ENCODE measurements around the gene TMEM232.
A peak's percentile ranks its signal among the peaks of the same experiment; 100 is the strongest.

TMEM232 gene

GRCh38 chr5:110507972-110508371 is 218.5 kb downstream of the TMEM232 start:
- no peak for FAIRE-seq

DNA sequence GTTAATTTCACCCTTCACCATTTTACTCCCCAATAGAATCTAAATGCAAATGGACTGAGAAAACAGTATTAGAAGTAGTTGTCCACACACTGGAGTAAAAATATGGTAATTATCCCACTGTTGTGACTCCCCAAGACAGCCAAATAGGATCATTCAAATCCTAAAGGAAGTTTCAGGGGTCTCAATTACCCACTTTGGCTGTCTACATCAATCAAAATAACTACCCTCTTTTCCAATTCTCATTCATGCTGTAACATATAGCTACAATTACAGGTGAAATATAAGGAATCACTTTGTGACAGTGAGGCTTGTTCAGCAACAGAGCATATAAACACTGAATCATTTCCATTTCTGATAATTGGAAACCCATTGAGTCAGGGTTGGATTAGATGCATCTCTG is 220.1 kb downstream of the TMEM232 start:
- no peak for FAIRE-seq

DNA sequence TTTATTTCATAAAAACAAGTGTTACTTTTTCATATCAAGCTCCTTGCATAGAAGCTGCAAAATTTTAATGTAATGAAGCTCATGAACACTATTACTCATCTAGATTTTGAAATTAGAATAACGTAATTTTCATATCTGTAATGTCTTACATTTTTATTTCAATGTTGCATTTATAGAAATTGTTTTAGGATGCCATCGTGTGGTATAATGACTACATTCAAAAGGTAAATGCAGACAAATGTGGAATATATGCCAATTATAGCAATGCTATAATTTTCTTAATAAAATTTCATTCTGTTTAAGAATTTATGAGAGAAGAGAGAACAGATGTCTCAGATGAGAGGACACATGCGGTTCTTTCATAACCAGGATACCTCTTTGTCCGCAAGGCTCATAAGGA is 230.2 kb downstream of the TMEM232 start:
- FAIRE-seq: no peak

DNA sequence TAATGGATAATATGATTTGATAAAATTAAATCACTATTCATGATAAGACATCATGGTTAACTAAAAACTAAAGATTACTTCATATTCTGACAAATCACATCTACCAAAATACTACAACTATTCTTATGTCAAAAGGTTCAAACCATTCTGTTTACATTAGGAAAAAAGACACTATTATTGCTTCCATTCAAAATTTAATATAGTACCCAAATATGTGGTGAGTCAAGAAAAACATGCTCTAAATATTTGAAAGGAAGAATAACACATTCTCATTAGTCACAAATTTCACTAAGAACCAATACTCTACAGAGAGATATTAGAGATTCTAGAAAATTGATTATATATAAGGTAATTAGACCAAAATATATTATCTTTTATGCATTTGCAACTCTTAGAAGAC is 234.0 kb downstream of the TMEM232 start:
- FAIRE-seq: no peak

GRCh38 chr5:110478895-110479294 is 247.6 kb downstream of the TMEM232 start:
- no peak for FAIRE-seq

GRCh38 chr5:110477911-110478310 is 248.6 kb downstream of the TMEM232 start:
- FAIRE-seq: no peak

- no peak for FAIRE-seq
These were observed 250.3 kb downstream of the TMEM232 start for GRCh38 chr5:110476164-110476563.

DNA sequence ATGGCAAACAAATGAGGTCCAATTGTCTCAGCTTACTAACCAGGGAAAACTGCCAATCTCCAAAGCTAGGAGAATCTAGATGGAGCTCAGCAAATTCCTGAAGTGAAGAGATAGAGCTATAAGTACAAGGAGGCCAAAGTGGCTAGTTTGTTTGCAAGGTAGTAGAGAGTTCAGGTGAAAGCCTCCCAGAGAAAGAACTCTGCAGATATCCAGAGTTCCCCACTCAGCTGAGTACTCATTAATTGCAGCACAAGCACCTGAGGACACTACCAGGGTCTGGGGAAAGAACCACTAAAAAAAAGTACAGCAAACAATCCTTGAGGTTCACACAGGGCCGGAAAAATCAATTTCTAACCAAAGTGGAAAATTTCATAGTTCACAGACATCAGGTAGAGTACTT is 250.9 kb downstream of the TMEM232 start:
- FAIRE-seq: no peak

DNA sequence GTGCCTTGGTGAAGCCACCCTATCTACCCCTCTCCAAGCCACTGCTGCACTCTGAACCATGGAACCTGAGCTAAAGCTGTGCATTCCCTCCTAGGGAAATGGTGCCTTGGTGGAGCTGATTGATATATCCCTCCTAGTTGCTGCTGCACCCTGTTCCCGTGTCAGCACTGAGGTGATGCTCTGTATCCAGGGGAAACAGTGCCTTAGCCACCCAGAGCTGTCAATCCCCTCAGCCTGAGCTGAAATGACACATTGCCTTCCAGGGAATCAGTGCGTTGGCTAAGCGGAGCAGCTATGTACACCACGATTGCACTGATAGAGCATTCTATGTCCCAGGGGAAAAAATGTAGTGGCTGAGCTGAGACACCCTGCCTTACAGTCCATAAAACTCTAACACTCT is 257.0 kb downstream of the TMEM232 start:
- FAIRE-seq: no peak

- no peak for FAIRE-seq
These were observed 263.4 kb downstream of the TMEM232 start for GRCh38 chr5:110463106-110463505.

DNA sequence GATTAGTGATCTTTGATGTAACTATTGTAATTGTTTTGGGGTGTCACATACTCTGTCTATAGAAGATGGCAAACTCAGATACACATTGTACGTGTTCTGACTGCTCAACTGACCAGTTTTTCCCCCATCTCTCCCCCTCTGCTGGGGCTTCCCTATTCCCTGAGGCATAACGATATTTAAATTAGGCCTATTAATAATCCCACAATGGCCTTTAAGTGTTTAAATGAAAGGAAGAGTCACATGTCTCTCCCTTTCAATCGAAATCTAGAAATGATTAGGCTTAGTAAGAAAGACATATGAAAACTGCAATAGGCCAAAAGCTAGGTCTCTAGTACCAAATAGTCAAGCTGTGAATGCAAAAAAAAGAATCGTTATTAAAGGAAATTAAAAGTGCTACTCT is 265.6 kb downstream of the TMEM232 start:
- FAIRE-seq: no peak

DNA sequence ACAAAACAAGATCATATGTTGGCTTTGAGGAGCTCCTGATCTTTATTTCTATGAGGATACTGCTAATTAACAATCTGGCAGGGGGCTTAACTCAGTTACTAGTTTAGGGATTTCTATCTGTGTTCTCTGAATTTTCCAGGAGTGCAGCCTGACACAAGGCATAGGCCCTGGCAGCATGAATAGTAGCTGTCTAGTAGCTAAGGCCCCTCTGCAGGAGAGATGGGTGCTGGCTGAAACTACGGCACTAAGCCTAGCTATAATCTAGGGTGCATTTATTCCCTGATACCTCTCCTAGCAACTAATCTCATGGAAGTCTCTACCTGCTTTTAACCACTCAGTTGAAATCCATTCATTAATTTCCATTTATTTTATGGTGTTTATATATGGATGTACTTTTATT is 268.2 kb downstream of the TMEM232 start:
- FAIRE-seq: no peak

GRCh38 chr5:110442856-110443255 is 283.6 kb downstream of the TMEM232 start:
- FAIRE-seq: no peak

GRCh38 chr5:110441035-110441434 is 285.4 kb downstream of the TMEM232 start:
- no peak for FAIRE-seq

DNA sequence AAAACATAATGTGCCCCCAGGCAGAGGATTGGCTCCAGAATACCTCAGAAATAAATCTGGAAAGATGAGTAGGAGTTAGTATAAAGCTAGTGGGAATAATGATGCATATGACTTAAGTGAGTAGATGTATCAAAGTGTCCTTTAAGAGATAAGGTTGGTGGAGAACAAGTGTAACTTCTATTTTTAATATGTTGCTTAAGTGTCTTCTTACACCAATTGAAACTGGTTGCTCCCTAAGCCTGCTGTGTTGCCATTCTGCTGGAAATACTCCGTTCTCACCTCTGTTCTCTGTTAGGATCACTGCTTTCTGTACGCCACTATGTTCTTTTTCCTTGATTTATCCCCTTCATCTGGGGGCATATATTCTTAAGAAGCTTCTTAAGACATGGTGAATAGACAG is 286.4 kb downstream of the TMEM232 start:
- FAIRE-seq: no peak

- FAIRE-seq: no peak
These were observed 287.2 kb downstream of the TMEM232 start for GRCh38 chr5:110439296-110439695.

GRCh38 chr5:110435207-110435606 is 291.3 kb downstream of the TMEM232 start:
- peak; percentile 9 for FAIRE-seq

DNA sequence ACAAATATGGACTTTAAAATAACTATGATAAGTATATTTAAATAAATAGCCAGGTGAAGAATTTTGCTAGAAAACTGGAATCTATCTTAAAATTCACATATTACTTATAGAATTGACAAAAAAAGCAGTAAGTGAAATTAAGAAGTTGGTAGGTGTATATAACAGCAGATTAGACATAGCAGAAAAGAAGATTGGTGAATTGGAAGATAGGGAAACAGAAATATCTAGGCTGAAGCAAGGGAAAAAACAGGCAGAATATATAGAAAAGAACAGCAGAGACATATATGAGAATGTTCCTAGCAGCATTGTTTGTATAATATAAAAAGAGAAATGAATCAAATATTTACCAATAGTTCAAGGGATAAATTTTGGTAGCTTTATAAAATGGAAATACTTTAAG is 294.9 kb downstream of the TMEM232 start:
- FAIRE-seq: no peak

- no peak for FAIRE-seq
These were observed 312.1 kb downstream of the TMEM232 start for GRCh38 chr5:110414360-110414759.

GRCh38 chr5:110413856-110414255 is 312.6 kb downstream of the TMEM232 start:
- no peak for FAIRE-seq

GRCh38 chr5:110409571-110409970 is 316.9 kb downstream of the TMEM232 start:
- FAIRE-seq: no peak

DNA sequence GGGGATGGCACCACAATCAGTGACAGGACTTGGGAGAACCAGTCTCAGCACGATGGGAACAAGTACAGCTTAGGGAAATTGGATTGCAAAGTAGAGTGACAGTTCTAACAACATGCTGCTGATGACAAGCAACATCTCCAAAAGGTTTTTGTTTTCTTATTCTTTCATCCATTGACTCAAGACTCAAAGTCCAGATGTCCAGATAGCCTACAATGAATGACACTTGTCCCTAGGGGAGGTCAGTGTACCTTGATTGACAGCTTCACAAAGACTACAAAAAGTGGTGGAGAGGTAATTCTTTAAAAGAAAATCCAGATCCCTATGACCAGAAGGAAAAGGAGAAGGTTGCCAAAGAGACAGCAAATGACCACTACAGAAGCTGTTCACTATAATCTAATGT is 323.9 kb downstream of the TMEM232 start:
- no peak for FAIRE-seq

DNA sequence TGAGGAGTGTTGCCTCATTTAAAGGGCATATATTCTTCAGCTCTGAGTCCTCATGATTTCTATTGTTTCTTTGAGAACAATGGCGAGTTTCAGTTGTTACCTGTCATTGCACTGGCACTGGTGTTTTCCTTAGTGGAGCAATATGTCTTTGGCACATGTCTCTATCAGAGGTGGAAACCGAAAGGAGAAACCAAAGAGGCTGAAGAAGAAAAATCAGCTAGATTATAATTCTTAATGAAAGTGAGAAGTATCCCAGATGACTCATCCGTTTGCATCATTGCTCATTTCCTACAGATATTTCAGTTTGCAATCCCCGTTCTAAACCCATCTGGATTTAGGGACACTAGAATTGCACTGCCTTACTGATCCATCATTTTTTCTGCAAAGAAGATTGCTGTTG is 324.6 kb downstream of the TMEM232 start:
- no peak for FAIRE-seq

DNA sequence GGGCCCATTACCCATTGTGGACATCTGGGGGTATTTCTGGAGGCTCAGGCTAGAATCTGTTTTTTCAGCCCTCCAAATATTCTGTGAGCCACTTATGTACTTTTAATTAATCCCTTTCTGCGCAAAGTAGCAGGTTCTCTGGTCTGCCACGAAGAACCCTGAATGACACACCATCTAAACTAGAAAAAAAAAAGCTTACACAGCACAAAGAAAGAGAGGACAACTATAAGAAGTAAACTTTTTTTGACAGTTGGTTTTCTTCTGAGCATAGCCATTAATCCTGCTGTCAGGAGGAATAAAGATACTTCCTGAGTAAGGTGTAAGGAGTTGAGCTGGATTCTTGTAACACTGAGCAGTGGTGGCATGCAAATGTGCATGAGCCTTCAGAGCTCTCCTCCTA is 327.5 kb downstream of the TMEM232 start:
- FAIRE-seq: no peak

- FAIRE-seq: no peak
These were observed 329.2 kb downstream of the TMEM232 start for GRCh38 chr5:110397281-110397680.

GRCh38 chr5:110386782-110387181 is 339.7 kb downstream of the TMEM232 start:
- FAIRE-seq: no peak

All from A204.1 (cell line).